ENCODE data around the gene TARBP1. TPM values are rescaled to one million over a fixed set of nuclear protein-coding genes. Genes with fewer than 3 reads are reported as not detected.

Gene TARBP1
- 21.6 and 23.4 TPM in 2 replicates for total RNA-seq

GRCh38 chr1:234478481-234479309 is at the start of gene TARBP1:
TSS of gene TARBP1 (minus strand) at chr1:234479179. CDS start at chr1:234479103, 76 bp downstream.

GRCh38 chr1:234373064-234373958 is 105.7 kb downstream of the TARBP1 start, which contains the start of gene COA6:
TSS of gene COA6 (plus strand) at chr1:234373456. CDS start at chr1:234373467, 11 bp downstream.

Other genes with a start within 250 kb of the TARBP1 start
- 28.6 and 43.2 TPM in 2 replicates for gene COA6, start 105.7 kb downstream of the TARBP1 start, total RNA-seq
- gene IRF2BP2, start 131.0 kb upstream of the TARBP1 start, total RNA-seq: 39.3 and 62.9 TPM in 2 replicates